ENCODE results near the gene PLEKHO2. TPM values are rescaled to one million over a fixed set of nuclear protein-coding genes. Genes with fewer than 3 reads are reported as not detected.
A peak's percentile ranks its signal among the peaks of the same experiment; 100 is the strongest.
"Not testable (repeated sequence)": the region's sequence is repeated elsewhere in the genome, so short reads cannot be mapped to it uniquely, and the experiment has no call there.

The PLEKHO2 gene
- total RNA-seq, result 10 to 100 TPM; 10.3 to 46.2 (median 23.0) TPM

- Histone ChIP-seq H3K27ac (peak within 1 kb of the TSS; percentile 92 to 94), H3K4me1 (peaks cover 6 to 13% of the 10 kb centered on the region in 2 donors), H3K36me3 (no peaks in the 10 kb centered on the region), H3K27me3 (no peaks in the 10 kb centered on the region), H3K4me3 (peak within 1 kb of the TSS; percentile 63 to 87), H3K9me3 (no peaks in the 10 kb centered on the region)
- DNase-seq, result peak; percentile 96 to 98
- intact Hi-C loops (cut with DNase I; ENCODE audit: low total_unique reads), result loop anchor here (10.0 kb wide), 2 partner anchors 63 to 453 kb away; partner anchors contain the start of gene RNU5A-1
- TF ChIP-seq CTCF (IDR thresholded peaks at IDR 0.05) (peak in 3 of 4 experiments; percentile 14 to 37 (median 19)), POLR2A (IDR thresholded peaks at IDR 0.05) (peak; percentile 76 to 77)
Observed at GRCh38 chr15:64841344-64842095, at the start of gene PLEKHO2. Gene PLEKHO2, plus strand, starts transcription at chr15:64841915. Its CDS starts 102 bp downstream, at chr15:64842017.

GRCh38 chr15:64792282-64792681 is 49.4 kb upstream of the PLEKHO2 start:
- no peak for DNase-seq
- no peak overlapping the region for H3K27ac ChIP-seq
- H3K4me1 ChIP-seq, result no peaks in the 10 kb centered on the region
- H3K27me3 ChIP-seq, result no peaks in the 10 kb centered on the region
- H3K9me3 ChIP-seq, result no peaks in the 10 kb centered on the region
- TF ChIP-seq POLR2A (IDR thresholded peaks at IDR 0.05) (no peak), CTCF (IDR thresholded peaks at IDR 0.05) (no peak)
- intact Hi-C loops (cut with DNase I; ENCODE audit: low total_unique reads), result no loop called here
- no peaks in the 10 kb centered on the region for H3K36me3 ChIP-seq
- no peak overlapping the region for H3K4me3 ChIP-seq

- intact Hi-C loops (cut with DNase I; ENCODE audit: low total_unique reads); DNase-seq; H3K27me3 ChIP-seq; H3K9me3 ChIP-seq; H3K27ac ChIP-seq; H3K4me3 ChIP-seq; H3K36me3 ChIP-seq; H3K4me1 ChIP-seq: not testable (repeated sequence)
Observed at GRCh38 chr15:64795299-64795698, 46.4 kb upstream of the PLEKHO2 start.

GRCh38 chr15:64795921-64796320 is 45.8 kb upstream of the PLEKHO2 start:
- H3K27ac ChIP-seq, result not testable (repeated sequence)

DNA sequence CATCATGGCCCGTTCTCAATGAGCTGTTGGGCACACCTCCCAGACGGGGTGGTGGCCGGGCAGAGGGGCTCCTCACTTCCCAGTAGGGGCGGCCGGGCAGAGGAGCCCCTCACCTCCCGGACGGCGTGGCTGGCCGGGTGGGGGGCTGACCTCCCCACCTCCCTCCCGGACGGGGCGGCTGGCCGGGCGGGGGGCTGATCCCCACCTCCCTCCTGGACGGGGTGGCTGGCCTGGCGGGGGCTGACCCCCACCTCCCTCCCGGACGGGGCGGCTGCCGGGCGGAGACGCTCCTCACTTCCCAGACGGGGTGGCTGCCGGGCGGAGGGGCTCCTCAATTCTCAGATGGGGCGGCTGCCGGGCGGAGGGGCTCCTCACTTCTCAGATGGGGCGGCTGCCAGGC is 42.8 kb upstream of the PLEKHO2 start:
- H3K4me1 ChIP-seq; H3K27ac ChIP-seq; H3K27me3 ChIP-seq; intact Hi-C loops (cut with DNase I; ENCODE audit: low total_unique reads); H3K9me3 ChIP-seq; H3K36me3 ChIP-seq; H3K4me3 ChIP-seq; DNase-seq: not testable (repeated sequence)

More at GRCh38 chr15:64795921-64796320, 45.8 kb upstream of the PLEKHO2 start:
- H3K9me3 ChIP-seq; H3K4me3 ChIP-seq; DNase-seq; intact Hi-C loops (cut with DNase I; ENCODE audit: low total_unique reads); H3K27me3 ChIP-seq; H3K36me3 ChIP-seq; H3K4me1 ChIP-seq: not testable (repeated sequence)

DNA sequence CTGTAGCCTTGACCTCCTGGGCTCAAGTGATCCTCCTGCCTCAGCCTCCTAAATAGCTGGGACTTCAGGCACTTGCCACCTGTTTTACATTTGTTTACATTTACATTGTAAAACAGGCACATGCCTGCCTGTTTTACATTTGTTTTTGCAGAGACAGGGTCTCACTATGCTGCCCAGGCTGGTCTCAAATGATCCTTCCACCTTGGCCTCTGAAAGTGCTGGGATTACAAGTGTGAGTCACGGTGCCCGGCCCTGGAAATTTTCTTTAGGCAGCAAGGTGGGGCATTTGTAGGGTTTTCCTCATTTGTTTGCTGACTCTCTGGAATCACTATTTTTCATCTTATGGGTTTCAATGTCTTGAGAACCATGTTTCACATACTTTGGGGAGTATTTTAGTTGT is 41.2 kb upstream of the PLEKHO2 start:
- intact Hi-C loops (cut with DNase I; ENCODE audit: low total_unique reads), result no loop called here
- no peaks in the 10 kb centered on the region for H3K36me3 ChIP-seq
- no peak overlapping the region for H3K4me3 ChIP-seq
- peak overlapping the region; percentile 63 to 80 for H3K27ac ChIP-seq
- H3K27me3 ChIP-seq, result no peaks in the 10 kb centered on the region
- no peak for DNase-seq
- TF ChIP-seq CTCF (IDR thresholded peaks at IDR 0.05) (no peak), POLR2A (IDR thresholded peaks at IDR 0.05) (no peak)
- H3K4me1 ChIP-seq, result peaks cover 0 to 4% of the 10 kb centered on the region in 2 donors
- no peaks in the 10 kb centered on the region for H3K9me3 ChIP-seq
